AG10803 (cell line): ENCODE measurements around the gene ATP6V1A.

Source experiments
- DNase-seq: peaks from one replicate; pipeline ENCODE4 v3.0.0; 2010; ENCODE audit warnings: low read depth
- H3K4me3 ChIP-seq: 2 replicates; pipeline ENCODE4 v1.5.1; 2011; ENCODE audit warnings: mild to moderate bottlenecking, low read length, control low read depth
- CTCF ChIP-seq: conservative IDR thresholded peaks from 2 replicates; pipeline ENCODE4 v1.5.1; 2011; ENCODE audit warnings: mild to moderate bottlenecking, low read length, control low read depth, inconsistent platforms

Gene ATP6V1A

GRCh38 chr3:113783463-113783862, 36.6 kb downstream of the ATP6V1A start:
- TF ChIP-seq CTCF = no peak
- peak; percentile 99 for DNase-seq
- H3K4me3 ChIP-seq = no peak overlapping the region

- DNase-seq = peak; percentile 23
- no peak for TF ChIP-seq CTCF
- H3K4me3 ChIP-seq = no peak overlapping the region
Observed at GRCh38 chr3:113783980-113784379, 37.1 kb downstream of the ATP6V1A start.

GRCh38 chr3:113791381-113791780, 44.5 kb downstream of the ATP6V1A start:
- no peak for DNase-seq
- H3K4me3 ChIP-seq = no peak overlapping the region
- TF ChIP-seq CTCF = no peak

- TF ChIP-seq CTCF = no peak
- DNase-seq = no peak
- no peak overlapping the region for H3K4me3 ChIP-seq
Observed at GRCh38 chr3:113794526-113794925, 47.7 kb downstream of the ATP6V1A start.

- no peak for TF ChIP-seq CTCF
- H3K4me3 ChIP-seq = no peak overlapping the region
- DNase-seq = no peak
Observed at GRCh38 chr3:113795693-113796092, 48.9 kb downstream of the ATP6V1A start.

GRCh38 chr3:113802795-113803455, 56.1 kb downstream of the ATP6V1A start:
- DNase-seq = no peak
- H3K4me3 ChIP-seq = no peak overlapping the region
- no peak for TF ChIP-seq CTCF

GRCh38 chr3:113804661-113805060, 57.8 kb downstream of the ATP6V1A start:
- TF ChIP-seq CTCF = no peak
- no peak for DNase-seq
- no peak overlapping the region for H3K4me3 ChIP-seq
